Activated CD8-positive, alpha-beta memory T cell treated with anti-CD3 and anti-CD28 coated beads for 1 hour (primary cell): Measurements from ENCODE around the gene MXI1.

Experiments used
- DNase-seq, 2 donors: peaks; one replicate each; pipeline ENCODE4 v3.0.0-alpha.2; 2020; ENCODE audit warnings: low read depth in 1 of 2; ENCODE audit errors: extremely low read depth in 1 of 2

MXI1 gene

DNA sequence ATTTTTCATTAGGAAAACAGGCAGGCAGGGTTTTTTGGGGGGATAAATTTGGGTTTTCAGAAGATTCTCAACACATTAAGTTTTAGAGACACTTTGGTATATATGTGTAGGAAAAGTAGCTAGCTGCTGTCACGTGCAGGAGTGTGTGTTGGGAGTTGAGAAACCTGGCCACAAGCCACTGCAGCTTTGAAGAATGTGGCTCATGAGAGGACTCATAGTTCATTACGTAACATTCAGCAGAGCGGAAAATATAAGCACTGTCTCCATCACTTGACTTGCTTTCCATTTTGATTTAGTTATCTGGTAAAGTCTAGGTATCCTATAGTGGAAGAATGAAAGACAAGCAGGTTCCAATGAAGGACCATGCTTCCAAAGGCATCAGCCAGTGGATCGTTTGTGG, 66.1 kb downstream of the MXI1 start:
- no peak for DNase-seq

DNA sequence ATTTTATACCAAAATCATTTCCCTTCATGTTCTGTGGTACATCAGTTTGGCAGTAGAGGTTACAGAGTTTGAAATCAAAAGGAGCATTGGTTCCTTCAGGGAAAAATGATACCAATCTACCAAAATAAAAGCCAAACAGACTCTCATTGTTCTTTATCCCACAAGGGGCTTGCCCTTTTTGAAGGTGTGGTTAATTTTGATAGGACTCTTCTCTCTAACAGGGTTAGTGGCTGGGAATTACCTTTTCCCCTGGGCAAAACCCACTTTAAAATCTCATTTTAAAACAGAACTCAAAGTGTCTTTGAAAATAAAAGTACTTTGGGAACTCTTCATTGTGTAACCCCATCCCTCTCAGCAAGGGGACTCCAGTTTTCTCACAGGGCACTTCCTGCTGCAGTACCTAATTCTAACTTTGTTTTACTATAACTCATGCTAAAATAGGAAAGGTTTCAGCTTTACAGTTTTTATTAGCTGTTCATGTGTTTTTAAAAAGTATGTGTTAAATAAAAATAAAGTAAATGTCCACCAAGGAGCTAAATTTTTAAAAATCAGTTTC, 66.7 kb downstream of the MXI1 start:
- DNase-seq: no peak

DNA sequence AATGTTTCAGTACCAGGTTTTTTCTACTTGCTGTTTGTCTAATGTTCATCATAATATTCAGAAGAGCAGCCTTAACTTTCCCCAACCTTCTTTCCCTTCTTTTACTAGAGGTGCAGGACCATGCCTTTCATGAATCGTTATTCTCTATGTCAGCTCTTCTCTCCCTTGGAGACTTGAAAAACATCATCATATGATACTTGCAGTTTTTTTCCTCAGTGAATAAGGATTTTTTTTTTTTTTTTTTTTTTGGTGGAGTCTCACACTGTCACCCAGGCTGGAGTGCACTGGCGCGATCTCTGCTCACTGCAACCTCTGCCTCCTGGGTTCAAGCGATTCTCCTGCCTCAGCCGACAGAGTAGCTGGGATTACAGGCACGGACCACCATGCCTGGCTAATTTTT, 67.2 kb downstream of the MXI1 start:
- no peak for DNase-seq

DNA sequence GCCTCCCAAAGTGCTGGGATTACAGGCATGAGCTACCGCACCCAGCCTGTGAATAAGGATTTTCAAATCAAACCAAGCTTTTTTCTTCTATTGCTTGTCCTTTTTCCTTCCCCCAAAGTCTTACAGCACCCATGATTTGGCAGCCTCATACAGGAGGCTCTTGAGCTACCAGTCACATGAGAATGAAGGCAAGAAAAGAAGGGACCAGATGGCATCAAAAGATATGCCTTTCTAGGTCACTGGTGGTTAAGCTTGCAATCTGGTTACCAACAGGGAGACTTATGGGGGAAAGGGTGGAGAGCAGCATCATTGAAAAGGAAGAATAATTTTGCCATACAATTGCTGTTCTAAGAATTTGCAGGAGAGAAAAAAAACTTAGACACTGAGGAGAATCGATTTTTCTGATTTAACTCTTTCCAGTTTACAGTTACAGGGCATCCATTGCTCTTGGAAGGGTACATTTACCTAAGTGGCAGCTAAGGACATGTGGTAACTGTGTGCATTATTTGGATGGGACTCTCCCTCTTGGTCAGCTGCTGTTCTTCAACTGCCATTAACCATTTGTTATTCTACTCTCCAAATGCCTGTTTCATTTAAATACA, 67.8 kb downstream of the MXI1 start:
- no peak for DNase-seq

DNA sequence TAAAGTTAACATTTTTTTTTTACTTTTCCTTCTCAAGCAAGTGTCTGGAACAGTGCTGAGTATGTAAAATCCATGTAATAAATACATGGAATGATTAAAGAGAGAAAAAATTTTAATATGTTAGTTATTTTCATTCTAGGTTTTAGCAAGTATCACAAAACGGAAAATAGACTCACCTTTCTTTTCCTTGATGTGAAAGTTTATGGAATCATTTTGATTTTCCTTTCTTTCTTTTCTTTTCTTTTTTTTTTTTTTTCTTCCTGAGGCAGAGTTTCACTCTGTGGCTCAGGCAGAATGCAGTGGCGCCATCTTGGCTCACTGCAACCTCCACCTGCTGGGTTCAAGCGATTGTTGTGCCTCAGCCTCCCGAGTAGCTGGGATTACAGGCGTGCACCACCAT, 69.2 kb downstream of the MXI1 start:
- no peak for DNase-seq

DNA sequence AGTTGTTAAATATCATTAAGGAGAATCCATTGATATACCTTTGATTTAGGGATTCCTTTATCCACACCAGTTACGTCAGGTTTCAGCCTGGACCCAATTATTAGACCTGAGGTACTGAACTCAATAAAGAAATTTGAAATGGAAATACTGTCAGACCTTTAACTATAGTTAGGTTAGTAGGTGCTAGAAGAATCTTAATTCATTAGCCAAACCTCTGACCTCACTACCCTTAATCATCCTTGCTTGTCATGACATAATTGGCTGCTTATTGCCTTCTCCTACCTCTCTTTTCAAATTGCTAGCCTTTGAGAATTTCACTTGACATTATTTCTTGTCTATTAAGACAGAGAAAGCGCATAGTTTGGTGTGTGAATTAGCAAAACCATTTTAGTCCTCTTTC, 70.2 kb downstream of the MXI1 start:
- DNase-seq: no peak

DNA sequence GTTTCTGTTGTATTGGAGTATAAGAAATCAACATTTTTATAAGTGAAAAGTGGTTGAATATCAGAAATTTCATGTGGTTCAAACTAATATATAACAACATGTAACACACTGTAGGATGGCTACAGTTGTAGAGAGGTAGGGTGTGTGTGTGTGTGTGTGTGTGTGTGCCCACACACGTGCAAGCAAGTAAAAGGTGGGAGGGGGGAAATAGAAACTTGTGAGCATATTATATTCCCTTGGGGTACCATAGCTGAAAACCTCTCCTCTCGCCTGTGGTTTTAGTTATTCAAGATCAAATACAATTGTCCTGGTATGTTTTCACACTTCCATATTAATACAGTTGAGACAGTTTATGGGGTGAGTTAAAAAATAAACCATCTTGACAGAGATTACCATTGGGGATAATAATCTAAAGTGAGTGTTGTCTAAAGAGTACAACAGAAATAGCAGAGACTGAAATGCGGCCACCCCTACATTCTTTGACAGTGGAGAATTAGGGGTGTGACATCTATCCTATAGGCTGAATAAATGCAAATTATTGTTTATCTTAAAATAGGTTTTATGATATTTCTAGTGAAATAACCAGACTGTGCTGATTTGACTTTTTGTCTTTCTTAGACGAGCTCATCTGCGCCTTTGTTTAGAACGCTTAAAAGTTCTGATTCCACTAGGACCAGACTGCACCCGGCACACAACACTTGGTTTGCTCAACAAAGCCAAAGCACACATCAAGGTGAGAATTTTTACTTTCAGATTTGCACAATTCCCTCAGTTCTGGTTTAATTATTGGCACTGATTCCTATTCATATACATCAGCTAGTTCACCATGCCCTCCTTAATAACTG, 71.4 kb downstream of the MXI1 start:
- DNase-seq: no peak

DNA sequence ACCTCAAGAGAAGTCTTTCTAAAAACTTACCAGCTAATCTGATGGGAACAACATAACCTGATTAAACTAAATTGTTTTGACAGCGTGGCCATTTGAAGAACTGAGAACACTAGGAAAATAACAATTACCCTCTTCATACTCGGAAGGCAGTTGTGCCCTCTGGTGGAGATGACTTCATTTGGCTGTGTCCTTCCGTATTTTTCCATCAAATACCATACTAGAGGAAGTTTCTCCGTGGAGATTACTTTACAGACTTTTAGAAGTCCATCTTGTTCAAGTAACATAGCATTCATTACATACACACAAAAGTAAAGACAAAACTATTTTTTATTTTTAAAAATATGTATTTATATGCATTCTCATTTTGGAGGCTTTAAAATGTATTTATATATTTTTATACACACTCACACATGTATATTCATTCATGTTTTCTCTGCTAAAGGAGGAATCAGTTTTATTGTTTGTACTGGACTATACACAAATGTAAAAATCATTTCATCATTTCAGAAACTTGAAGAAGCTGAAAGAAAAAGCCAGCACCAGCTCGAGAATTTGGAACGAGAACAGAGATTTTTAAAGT, 72.1 kb downstream of the MXI1 start:
- DNase-seq: no peak

DNA sequence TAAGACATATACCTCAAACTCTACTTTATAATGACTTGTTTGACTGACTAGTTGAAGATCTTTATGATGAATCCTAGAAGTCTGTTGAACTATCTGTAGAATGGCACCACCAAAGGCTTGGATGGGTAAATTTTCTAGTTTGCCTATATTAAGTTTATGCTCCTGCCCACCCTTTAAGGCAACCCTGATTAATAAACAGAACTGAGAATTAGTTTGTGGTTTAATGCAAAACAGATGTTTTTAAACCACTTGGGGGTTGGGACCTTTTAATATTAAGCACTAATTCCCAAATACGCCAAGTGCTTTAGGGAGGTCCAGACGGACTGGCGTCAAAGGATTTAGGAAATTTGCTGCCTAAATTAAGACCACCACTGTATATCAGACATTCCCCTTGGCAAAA, 76.9 kb downstream of the MXI1 start:
- DNase-seq: no peak

DNA sequence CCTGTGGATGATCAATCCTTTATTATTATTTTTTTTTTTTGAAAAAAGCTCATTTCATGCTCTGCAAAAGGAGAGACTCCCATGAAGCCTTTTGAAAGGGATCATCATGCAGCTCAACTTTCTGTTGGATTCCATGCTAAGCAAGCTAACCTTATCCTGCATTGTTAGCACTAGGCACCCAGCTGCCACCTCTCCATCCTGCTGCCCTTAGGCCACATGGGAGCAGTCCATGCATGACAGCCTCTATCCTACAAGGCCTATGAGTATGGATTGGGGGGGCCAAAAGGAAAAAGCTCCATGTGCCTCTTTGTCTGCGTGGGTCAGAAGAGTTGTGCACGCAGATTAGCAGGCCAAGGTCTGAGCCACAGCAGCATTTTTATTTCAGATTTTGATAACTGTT, 78.1 kb downstream of the MXI1 start:
- no peak for DNase-seq

DNA sequence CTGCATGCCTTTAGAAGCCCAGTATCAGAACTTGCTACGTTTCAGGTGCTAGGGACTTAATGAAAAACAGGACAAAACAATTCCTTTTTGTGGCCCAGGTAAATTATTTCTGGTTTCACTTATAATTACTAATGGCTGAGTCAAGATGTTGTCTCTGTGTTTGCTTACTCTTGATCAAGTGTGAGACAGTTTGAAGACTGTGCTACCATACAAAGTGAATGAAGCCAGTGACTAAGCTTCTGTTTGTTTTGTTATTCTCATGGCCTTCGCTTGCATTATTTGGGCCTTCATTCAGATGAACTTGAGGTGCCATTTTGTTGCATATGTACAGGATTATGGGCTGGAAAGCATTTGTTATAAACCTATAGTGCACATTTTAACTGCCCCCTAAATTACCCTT, 79.4 kb downstream of the MXI1 start:
- DNase-seq: no peak

DNA sequence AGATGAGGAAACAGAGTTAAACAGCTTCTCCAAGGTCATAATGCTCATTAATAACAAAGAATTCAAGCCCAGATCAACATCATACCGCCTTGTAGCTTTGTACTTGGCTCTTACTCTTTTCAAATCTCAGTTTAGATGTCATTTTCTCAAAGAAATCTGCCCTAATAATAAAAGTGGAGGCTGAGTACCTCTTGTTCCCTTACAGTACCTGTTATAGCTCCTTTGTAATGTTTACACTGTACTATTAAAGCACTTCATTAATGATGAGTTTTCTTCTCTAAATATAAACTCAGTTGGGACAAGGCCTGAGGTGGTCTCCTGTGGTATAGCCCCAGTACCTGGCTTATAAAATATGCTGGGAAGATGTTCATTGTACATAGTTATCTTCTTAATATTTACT, 89.6 kb downstream of the MXI1 start:
- DNase-seq: no peak

DNA sequence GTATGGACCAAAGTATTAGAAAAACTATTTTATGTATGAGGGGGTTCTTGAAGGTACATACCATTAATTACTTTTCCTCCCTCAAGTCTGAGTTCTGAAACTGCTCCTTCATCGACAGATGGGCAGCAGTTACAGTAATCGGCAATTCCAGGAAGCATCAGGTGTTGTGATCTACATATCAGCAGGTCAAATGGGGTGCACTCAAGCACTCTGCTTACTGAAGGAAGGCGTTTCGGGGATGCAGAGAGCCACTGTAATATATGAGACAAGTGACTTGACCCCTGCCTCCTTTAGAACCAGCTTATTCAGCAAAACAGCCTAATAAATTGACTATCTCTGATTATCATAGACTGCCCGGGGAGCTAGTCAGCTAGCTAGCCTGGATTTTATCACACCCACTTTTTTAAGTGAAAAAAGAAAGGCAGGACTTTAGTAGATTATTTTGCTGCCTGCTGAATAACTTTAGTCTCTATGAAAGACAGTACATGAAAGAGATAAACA, 93.1 kb downstream of the MXI1 start:
- no peak for DNase-seq

DNA sequence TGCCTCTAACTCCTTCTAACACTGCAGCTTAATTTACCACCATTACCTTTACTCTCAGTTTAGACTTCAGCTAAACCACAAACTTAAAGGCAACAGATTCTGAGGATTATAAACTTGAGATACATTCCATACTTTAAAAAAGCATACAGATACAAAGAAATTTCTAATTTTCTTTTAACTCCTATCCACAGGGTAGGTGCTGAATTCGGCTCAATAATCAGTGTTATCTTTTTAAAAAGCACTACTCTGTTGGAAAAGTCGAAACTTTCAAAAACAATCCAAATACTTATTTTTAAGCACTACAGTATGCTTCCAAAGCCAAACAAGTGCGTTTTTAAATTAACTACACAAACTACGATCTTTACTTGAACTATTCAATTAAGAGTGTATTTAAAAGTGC, 96.3 kb downstream of the MXI1 start:
- DNase-seq: no peak

DNA sequence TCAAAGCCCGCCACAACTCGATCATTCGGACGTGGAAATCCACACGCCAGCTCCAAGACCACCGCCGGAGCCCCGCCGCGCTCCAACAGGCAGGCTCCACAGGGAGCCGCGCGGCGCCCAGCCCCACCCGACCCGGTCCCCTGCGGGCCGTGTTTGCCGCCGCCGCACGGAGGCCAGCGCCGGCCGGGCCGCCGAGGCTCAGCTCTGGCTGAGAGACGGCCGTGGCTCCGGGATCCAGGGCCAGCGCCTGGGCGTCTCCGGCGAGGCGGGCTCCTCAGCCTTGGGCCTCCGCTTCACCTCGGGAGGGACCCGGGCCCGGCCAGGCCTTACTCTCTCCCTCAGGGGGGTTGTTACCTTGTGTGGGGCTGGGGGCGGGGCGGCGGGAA, 97.0 kb downstream of the MXI1 start:
- no peak for DNase-seq

DNA sequence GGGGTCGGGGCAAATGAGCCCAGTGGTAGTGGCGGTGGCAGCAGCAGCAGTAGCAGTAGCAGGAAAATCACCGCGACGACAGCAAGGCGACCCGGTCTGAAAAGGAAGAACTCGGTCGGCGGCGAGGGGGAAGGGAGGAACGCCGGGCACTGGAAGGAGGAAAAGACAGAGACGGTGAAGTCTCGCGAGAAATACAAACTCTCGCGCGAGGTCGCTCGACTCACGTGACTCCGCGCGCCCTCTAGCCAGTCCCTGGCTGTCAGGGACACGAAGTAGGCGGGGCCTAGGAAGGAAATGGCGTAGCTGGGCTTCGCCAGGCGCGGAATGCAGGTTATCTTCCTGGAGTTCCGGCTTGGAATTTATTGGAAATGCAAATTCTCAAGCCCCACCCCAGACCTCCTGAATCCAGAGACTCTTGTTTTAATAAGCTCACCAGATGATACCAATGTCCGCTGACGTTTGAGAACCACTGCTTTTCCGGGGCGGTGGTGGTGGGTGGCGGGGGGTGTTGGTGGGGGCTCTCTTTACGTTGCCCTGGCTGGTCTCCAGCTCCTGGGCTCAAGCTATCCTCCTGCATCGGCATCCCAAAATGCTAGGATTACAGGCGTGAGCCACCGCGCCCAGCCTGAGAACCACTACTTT, 97.5 kb downstream of the MXI1 start, which contains the start of gene SMNDC1:
SMNDC1 (minus strand) TSS at position 141 of the 642 bp plus-strand sequence. CDS start 1,333 bp downstream, outside the sequence.
- DNase-seq: peak; percentile 86 to 95

DNA sequence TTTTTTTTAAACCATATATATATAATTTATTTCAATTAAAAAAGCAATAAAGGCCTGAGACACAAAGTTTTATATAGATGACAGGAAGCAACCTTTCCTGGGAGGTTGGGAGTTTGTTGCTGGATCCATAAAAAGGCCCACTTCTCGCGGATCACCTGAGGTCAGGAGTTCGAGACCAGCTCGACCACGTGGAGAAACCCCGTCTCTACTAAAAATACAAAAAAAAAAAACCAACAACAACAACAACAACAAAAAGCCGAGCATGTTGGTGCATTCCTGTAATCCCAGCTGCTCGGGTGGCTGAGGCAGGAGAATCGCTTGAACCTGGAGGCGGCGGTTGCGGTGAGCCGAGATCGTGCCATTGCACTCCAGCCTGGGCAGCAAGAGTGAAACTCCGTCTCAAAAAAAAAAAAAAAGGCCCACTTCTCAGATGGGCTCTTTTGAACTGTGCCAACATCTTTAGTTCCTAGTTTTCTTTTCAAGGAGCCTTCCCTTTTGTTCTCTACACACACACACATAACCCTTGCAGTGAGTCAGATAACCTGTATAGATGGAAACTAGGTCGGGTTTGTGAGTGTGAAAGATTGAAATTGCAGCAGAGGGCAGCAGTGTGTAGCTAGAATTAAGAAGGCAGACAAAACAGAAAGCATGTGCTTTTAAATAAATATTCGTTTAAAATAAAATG, 98.5 kb downstream of the MXI1 start:
- peak in 1 of 2 donors; percentile 7 for DNase-seq

DNA sequence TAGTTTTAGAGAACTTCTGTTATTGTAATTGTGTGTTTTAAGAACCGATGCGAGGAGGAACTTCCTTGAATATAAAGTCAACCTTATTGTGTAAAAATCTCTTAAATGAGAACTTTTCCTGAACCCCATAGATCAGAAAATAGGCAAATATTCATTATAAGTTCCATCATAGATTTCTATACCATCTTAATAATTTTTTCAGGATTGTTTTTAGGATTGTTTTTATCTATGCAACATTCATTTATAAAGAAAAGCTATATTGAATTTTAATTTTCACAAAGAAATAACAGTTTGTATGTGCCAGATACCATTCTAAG, 99.0 kb downstream of the MXI1 start:
- DNase-seq: no peak

DNA sequence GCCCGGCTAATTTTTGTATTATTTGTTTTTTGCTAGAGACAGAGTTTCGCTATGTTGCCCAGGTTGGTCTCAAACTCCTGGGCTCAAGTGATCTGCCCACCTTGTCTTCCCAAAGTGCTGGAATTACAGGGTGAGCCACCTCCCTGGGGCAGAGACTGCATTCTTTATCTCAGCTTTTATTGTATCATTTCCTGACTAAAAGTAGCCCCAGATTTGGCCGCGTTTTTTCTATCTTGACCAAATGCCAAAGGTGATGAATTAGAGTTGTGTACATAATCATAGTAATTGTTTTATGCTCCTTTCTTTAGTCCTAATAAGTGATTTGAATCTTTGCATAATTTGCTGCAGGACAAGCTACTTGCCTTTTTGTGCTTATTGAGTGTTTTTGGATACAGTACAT, 100.4 kb downstream of the MXI1 start:
- no peak for DNase-seq

DNA sequence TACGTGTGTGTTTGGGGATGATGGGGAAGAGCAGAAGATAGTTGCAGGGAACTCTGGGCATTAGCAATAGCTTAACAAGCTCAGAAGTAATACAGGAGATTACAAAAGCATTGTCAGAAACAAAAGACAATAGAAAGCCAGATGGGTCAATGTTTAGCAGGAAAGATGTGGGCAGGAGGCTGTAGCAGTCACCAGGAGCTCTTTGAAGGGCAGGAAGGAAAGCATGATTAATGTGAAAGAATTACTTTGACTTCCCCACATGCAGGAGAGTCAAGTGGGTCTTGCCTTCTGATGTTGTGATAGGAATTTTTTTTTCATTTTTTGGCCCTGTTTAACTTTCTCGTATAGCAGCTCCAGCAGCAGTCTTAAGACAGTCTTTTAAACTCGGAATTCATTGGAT, 103.3 kb downstream of the MXI1 start:
- no peak for DNase-seq
